NCI-H2081 (cell line): ENCODE results near the gene NAT9.

Experiments
- DNase-seq, 2 experiments: peaks; one replicate each; lab custom pipeline; 2025; lab: John Stamatoyannopoulos, UW

The NAT9 gene

GRCh38 chr17:74776044-74776962 is at the start of gene NAT9:
TSS of gene NAT9 (minus strand) at chr17:74776345. CDS start at chr17:74775698, 647 bp downstream.
- DNase-seq = peak; percentile 96 to 97

GRCh38 chr17:74824961-74825627 is 48.9 kb upstream of the NAT9 start:
- no peak for DNase-seq

DNA sequence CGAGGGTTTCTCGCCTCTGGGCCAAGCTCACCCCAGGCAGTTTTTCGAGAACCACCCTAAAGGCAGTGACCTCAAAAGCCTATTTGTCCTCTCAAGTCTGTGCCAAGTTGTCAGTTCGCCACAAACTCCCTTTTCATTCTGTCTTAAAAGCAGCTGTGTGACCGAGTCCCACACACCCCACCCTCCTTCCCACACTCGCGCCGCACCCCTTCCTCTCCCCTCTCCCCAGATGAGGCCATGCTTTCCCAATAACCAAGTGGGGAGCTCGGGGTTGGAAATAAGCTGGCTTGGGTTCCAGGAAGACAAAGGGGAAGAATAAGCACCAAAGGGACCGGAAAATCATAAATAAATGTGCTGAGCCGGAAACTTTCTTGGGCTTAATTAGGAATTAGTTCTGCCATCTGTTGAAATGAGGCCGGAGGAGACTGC is 46.8 kb upstream of the NAT9 start:
- DNase-seq = no peak

GRCh38 chr17:74822335-74822938 is 46.3 kb upstream of the NAT9 start:
- peak in 1 of 2 experiments; percentile 22 for DNase-seq

- no peak for DNase-seq
These were observed 45.6 kb upstream of the NAT9 start for GRCh38 chr17:74821655-74822334.

DNA sequence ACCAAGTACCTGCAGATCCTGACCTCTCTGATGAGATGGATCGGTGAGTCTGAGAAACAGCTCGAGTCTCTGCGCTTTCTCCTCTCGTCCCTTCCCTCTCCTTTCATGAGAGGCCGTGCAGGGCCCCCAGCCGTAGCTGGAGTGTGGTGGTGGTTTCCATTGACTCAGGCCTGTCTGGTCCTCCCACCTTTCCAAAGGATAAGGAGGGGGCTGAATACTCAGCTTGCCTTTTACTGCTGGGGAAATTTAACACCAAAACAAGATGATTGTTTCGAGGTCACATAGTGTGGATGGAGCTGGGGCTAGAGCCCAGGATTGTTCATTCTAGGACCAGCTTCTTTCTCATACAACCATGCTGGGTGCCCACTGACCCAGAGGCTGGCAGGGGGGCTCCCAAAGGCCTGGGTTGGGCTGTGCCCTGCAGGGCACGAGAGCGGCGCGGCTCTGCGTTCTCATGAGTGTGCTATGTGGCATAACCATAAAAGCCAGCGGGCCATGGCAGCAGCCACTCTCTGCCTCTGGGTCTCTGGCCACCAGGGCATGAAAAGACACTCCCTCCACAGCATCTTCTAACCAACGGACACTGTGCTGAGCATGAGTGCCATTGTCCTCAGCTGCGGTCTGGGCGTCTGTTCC is 43.8 kb upstream of the NAT9 start:
- no peak for DNase-seq

- DNase-seq = no peak
These were observed 42.3 kb upstream of the NAT9 start for GRCh38 chr17:74818291-74818938.

DNA sequence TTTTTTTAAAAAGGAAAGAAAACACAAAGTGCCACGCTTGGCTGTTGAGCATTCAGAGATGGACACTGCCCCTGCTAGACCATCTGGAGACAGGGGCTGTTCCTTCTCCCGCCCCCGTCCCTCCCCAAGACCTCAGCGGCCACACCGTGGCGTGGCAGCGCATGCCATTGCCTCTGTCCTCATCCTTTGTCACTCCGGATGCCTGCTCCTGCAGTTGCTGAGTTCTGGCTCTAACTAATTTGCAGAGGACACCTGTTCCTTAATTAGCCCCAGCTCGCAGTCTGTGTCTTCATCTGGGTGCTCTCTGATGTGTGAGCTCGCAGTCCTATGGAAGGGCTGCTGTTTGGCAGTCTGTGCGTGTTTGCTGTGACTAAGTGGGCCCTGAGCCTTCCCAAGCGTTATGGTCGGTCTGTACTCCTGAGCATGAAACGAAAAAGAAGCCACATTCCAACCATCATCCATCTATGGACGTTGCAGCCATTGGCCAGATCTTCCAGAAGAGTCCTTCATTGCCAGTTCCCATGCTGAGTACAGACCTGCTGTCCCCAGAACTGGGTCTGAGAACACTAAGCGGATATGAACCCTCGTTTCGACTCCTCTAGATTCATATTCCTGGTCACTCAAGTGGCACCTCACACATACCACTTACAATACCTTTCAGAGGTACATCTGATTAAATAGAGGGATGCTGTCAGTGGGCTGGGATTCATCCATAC is 40.9 kb upstream of the NAT9 start:
- DNase-seq = no peak

- DNase-seq = no peak
These were observed 39.6 kb upstream of the NAT9 start for GRCh38 chr17:74815550-74816370.

GRCh38 chr17:74815067-74815466 is 38.9 kb upstream of the NAT9 start:
- DNase-seq = no peak

DNA sequence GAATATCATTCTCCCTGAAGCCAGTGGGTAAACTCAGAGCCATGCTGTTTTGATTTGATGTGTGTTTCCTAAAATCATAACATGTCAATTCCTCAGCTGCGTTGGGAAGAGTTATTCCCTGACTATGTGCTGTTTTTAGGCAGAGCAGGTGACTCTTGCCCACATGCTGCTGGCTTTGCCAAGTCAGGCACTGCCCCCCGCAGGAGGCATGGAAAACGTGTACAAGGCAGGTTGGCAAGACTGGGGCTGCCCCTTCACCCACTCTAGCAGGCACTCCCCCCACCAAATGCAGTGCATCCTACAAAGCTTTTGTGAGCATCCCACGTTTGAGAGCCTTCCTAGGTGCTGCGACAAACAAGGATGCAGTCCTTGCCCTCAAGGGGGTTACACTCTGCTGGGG is 38.3 kb upstream of the NAT9 start:
- no peak for DNase-seq

DNA sequence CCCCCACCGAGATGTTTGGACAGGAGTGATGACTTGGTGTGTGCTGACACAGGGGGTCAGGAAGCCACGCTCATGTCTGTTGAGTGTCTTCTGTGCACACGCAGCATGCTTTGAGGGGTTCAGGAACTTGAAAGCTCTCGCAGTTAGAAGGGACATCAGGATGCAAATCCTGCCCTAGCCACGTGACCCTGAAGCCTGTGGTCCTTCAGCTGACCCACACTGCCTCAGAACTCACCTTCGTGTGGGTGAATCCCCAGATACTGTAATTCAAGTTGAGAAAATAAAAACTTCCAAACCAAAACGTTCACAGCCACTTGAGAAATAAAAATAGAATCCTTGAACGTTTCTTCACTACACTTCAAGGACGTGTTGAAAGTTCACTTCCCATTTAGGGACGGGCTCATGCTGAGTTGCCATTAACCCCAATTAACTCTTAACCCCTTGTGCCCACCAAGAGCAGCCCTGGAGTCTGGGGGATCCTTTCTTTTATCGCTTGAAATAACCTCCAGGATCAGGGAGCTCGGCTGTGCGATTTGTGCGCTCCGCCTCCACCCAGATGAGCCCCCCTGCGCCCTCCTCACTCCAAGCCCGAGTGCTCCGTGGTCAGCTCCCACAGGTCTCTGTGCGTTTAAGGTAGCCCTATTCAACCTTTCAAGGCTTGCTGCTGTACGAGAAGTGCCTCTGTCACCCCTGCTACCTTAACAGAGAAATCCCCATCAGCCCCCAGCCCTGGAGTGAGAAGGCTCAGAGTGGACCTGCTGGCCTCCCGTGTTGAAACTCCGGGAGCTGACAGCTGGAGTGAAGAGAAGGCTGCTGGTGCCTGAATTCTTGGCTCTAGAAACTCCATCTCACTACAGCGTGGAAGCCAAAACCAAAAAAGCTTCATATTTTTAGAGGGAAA is 36.2 kb upstream of the NAT9 start:
- no peak for DNase-seq

- no peak for DNase-seq
These were observed 34.7 kb upstream of the NAT9 start for GRCh38 chr17:74810699-74811485.

- DNase-seq = no peak
These were observed 32.7 kb upstream of the NAT9 start for GRCh38 chr17:74808714-74809430.

DNA sequence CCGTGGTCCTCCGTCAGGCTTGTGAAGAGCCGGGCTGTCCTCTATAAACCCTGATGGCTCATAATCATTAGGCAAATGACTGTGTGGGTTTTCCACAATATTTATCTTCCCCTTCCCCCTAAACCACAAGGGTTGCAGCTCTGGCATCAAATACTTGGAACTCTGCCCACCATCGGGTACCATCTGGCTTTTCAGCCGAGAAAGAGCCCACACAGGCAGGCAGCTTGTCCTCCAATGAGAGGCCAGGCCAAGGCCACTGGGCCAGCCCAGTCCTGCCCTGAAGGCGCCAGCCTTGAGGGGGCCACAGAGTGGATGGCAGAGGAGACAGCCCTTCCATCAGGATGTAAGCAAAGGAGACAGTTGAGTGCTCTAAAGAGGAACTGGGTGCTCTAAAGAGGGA is 31.8 kb upstream of the NAT9 start:
- peak; percentile 71 to 79 for DNase-seq

- peak in 1 of 2 experiments; percentile 56 for DNase-seq
These were observed 31.3 kb upstream of the NAT9 start for GRCh38 chr17:74807441-74807840.

DNA sequence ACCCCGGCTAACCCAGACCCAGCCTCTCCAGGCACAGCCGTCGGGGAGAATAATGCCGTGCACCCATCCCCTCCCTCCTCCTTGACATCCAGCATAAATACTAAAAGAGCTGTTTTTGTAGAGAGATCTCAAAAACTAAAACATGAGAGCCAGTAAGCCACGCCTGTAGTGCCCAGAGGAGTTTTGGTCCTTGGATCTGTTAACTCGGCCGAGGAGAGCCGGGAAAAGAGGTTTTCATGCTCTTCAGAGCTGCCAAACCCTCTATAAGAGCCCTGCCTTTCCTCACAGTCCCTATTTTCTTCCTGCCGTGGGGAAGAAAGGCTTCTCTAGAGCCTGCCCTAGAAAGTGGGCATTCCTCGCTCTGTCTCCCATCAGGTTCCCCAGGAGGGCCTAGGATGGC is 30.2 kb upstream of the NAT9 start:
- no peak for DNase-seq
